Neural progenitor cell (in vitro differentiated cells): Measurements from ENCODE around the gene C8A.

Source experiments
- EZH2 ChIP-seq: fragments of 200-600 bp; sonication (generic); IDR thresholded peaks from 2 replicates; pipeline ENCODE4 v1.6.1; 2017; ENCODE audit warnings: antibody characterized with exemption, mild to moderate bottlenecking, moderate library complexity
- EZH2phosphoT487 ChIP-seq: fragments of 200-600 bp; sonication (generic); IDR thresholded peaks from 2 replicates; pipeline ENCODE4 v1.6.1; 2017; ENCODE audit warnings: antibody characterized with exemption
- TF ChIP-seq, protein P1 (sequence below): fragments of 200-600 bp; sonication (generic); IDR thresholded peaks from 2 replicates; pipeline ENCODE4 v1.5.1; 2017; ENCODE audit warnings: antibody characterized with exemption, mild to moderate bottlenecking

- TF ChIP-seq, protein P1, sequence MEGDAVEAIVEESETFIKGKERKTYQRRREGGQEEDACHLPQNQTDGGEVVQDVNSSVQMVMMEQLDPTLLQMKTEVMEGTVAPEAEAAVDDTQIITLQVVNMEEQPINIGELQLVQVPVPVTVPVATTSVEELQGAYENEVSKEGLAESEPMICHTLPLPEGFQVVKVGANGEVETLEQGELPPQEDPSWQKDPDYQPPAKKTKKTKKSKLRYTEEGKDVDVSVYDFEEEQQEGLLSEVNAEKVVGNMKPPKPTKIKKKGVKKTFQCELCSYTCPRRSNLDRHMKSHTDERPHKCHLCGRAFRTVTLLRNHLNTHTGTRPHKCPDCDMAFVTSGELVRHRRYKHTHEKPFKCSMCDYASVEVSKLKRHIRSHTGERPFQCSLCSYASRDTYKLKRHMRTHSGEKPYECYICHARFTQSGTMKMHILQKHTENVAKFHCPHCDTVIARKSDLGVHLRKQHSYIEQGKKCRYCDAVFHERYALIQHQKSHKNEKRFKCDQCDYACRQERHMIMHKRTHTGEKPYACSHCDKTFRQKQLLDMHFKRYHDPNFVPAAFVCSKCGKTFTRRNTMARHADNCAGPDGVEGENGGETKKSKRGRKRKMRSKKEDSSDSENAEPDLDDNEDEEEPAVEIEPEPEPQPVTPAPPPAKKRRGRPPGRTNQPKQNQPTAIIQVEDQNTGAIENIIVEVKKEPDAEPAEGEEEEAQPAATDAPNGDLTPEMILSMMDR: no peak
- TF ChIP-seq EZH2 (no peak), EZH2phosphoT487 (no peak)
These were observed 26.9 kb upstream of the C8A start for GRCh38 chr1:56827711-56828110.
